ENCODE data around the gene SGMS1.
"Not testable (repeated sequence)": the region's sequence is repeated elsewhere in the genome, so short reads cannot be mapped to it uniquely, and the experiment has no call there.

Gene SGMS1

GRCh38 chr10:50528206-50528605 lies 95.5 kb downstream of the SGMS1 start:
- no peak for FAIRE-seq

DNA sequence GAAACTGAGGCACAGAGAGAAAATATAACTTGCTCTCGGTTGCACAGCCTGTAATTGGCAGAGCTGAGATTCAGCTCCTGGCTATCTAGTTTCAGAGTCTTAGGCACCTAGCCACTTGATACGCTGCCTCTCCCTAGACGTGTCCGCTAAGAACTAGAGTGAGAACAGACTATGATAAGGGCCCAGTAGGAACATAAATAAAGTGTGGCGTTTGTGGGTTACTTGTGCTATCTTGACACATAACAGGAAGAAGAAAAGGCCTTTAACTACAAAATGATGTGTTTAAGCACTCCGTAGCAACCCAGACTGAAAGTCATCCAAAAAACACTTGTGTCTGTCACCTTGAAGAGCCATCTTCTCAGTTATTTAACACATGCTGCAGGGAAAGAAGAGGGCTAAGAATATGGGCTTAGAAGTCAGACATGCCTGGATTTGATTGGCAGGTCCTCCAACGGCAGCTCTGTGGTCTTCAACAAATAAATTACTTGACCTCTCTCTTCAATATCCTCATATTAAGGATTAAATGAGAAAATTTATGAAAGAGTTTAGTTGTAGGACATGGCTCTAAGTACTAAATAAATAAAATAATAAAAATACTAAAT lies 96.2 kb downstream of the SGMS1 start:
- FAIRE-seq = no peak

DNA sequence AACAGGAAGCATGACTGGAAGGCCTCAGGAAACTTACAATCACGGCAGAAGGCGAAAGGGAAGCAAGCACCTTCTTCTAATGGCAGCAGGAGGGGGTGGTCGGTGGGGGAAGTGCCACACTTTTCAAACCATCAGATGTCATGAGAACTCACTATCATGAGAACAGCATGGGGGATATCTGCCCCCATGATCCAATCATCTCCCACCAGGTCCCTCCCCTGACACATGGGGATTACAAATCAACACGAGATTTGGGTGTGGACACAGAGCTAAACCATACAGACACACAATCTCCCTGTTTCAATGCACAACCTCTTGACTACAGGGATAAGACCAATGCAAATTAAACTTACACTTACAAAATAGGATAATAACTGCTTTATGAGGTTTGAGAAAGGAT lies 97.6 kb downstream of the SGMS1 start:
- FAIRE-seq = no peak

DNA sequence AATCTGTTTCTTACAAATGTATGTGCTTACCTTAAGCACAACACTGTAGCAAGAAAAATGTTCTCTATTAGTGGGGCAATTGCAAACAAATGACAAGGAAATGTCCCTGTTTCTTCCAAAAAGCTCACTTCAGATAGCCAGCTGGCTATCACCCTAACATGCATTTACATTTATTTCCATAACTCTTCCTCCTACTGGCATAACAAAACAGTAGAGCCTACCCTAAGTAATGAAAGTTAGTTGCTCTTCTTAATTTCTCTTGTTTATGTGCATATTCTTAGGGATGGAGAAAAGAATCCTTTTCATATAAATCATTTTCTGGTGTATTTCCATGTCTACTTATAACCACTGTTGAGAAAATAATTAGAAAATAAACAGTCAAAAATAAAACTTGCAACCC lies 100.4 kb downstream of the SGMS1 start:
- FAIRE-seq = no peak

GRCh38 chr10:50522908-50523307 lies 100.8 kb downstream of the SGMS1 start:
- no peak for FAIRE-seq

- no peak for FAIRE-seq
These were observed 103.6 kb downstream of the SGMS1 start for GRCh38 chr10:50520115-50520514.

GRCh38 chr10:50517626-50518025 lies 106.1 kb downstream of the SGMS1 start:
- no peak for FAIRE-seq

DNA sequence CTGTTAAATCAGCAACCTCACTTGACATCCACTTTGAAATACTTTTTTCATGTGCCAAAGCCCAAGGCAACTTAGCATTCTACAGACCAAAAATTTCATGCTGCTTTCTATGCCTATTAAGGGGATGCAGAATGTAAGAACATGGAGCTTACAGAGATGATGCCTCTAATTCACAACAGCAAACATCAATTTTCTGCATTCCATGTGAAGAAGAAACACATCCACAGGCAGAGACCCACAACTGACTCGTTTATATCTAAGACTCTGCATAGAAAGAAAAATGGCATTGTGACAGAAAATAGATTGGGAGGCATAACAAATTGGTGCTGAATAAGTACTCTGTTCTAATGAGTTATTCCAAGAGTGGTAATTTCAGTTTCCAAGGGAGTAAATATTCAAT lies 107.6 kb downstream of the SGMS1 start:
- no peak for FAIRE-seq

DNA sequence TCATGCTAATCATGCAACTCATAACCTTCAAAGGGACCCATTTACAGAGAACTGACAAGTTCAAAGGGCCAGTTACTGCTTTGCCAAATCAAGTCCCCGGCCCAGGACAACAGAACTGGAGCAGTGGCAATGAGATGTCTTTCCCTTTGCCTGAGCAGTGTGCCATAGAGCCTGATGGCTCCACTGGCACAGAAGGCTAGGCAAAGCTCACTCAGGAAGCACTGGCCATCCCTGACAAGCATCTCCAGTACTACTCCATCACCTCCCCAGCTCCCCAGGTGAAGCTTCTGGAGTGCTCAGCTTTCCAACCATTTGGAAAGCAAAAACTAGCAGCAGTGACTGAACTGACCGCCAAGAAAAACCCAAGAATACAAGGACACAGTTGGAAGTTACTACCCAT lies 108.3 kb downstream of the SGMS1 start:
- FAIRE-seq = no peak

GRCh38 chr10:50514995-50515394 lies 108.8 kb downstream of the SGMS1 start:
- no peak for FAIRE-seq

DNA sequence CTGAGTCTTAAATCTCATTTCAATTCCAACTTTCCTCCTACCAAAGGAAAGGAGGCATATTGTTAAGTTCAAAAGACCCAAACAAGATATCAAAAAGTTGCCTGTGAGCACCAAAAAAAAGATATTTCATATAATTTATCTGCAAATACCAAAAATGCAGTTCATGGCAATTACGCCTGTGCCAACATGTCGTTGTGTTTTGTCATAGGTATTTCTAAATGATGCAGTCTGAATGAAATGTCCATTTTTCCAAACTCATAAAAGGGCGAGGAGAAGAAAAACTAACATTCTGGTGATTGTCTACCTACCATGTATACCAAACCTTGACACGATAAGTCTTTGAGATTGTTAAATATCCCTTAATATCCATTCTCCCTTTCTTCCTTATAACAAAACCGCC lies 109.8 kb downstream of the SGMS1 start:
- no peak for FAIRE-seq

DNA sequence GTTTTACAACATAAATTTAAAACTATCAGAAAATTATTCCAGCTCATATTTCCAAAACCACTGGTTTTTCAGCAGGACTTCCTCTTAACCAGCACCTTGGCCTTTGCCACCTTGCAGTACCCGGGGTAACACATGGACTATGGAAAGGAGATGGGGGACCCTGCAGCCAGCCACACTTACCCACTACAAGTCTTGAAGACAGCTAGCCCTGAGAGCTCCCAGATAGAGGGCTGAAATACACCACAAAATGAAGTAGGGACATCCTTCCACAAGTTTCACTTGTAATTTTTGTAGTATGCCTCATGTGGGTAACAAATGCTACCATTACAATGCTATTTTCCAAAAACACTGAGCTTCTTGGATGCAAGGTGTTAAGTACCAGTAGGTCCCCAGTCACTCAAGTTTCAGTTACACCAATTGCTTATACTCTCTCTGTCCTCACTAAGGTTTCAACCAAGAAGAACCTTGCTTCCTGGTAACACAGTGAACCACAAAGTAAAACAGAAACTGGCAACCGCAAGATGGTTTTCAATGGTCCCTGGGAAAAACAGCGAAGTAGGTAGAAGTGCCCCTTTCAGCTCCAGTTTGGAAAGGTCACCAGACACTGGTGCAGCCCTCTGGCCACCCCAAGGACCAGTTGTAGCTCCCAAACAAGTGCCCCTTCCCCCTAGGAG lies 110.9 kb downstream of the SGMS1 start:
- FAIRE-seq = no peak

- no peak for FAIRE-seq
These were observed 111.6 kb downstream of the SGMS1 start for GRCh38 chr10:50512214-50512595.

DNA sequence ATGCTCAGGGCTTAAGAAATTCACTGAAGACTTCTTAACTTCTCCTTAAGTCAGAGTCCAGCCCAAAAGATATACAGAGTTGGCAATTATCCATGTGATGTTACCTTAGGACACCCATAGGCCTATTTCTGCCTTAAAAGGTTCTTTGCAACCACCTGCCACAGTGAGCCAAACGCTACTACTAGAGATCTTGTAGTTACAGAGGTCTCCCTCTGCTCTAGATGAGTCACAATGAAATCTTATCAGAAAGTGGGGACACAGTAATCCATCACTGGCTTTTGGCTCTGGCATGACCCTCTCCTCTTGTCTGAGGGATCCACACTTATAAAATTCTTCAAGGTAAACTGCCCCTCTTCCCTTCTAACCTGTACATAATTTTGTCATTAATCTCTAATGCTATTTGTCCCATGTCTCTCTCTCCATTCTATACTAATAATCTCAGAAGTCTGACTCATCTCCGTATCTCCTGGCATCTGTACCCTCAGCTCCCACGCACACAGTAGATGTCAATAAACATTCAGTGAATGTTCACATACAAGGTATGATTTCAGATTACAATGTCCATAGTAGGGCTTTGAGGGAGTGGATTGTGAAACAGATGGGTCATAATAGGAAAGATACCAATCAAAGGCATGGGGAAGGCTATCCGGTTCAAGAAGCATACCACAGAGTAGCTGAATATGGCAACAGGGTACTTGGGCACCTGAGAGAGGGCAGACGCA lies 112.1 kb downstream of the SGMS1 start:
- no peak for FAIRE-seq

- FAIRE-seq = no peak
These were observed 113.0 kb downstream of the SGMS1 start for GRCh38 chr10:50510517-50511473.

DNA sequence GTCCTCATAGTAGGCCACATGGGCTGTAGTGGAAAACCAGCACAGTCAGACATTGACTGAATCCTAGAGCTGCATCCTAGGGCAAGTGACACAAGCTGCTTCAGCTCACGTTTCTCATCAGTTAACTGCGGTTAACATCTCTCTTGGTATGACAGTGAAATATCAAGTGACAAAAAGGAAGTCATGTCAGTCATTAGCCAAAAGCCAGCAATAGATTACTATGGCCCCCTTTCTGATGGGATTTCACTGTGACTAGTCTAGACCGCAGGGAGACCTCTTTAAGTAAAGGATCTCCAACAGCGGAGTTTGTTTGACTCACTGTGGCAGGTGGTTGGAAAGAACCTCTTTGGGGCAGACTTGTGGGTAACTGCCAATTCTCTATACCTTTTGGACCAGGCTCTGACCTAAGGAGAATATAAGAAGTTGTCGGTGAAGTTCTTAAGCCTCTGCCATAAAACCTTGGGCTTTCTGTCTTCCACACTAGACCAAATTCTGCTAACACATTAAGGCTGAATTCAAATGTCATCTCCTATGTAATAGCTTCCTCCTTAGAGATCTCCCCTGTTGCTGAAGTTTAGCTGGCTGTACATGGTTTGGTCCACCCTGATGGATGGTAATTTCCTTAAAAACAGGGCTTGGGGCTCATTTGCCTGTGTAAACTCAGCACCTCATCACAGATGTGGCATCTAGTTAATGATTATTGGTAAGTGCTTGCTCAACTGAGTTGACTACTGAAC lies 115.3 kb downstream of the SGMS1 start:
- FAIRE-seq = no peak

- no peak for FAIRE-seq
These were observed 116.7 kb downstream of the SGMS1 start for GRCh38 chr10:50506861-50507573.

DNA sequence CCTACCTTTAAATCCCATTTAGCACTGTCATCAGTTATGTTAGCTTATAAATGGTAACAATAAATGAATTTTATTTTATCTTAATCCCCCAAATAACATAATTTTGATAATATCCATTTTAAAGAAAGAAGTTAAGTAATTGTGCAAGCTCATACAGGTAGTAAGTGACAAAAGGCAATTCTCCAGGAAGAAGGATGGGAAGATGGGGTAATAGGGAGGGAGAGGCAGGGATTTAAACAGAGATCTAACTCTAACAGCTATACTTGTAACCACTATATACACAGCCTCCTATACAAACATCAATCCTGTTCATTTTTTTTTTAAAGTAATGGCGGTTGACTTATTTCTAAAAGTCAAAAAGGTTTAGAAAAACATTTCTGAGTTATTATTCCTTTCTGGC lies 119.4 kb downstream of the SGMS1 start:
- no peak for FAIRE-seq

DNA sequence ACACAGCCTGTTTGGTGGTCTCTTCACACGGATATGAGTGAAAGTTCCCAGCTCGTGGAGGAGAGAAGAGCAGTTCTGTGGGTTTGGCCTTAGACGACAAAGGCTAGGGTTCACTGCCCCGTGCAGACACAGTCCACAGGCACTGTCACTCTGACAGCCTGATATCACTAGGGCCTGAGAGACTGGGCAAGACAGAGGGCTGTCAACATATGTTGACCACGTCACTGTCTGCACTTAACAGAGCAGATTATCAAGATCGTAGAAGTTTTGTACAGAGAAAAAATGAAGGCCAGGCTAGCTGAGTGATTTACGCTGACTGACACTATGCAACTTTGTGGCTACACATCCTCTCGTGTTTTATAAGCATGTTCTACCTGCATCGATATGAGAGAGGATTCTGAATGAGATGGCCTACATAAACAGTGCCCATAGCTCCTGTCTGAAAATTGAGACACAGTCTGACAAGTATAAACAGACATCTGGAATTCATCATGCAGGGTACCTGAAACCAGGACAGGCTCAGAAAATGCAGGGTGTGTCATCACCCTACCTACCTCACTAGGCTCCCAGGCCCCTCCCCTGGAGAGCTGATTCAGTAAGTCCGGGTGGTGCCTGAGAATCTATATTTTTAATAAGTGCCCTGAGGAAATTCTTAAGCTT lies 120.0 kb downstream of the SGMS1 start:
- FAIRE-seq = no peak

DNA sequence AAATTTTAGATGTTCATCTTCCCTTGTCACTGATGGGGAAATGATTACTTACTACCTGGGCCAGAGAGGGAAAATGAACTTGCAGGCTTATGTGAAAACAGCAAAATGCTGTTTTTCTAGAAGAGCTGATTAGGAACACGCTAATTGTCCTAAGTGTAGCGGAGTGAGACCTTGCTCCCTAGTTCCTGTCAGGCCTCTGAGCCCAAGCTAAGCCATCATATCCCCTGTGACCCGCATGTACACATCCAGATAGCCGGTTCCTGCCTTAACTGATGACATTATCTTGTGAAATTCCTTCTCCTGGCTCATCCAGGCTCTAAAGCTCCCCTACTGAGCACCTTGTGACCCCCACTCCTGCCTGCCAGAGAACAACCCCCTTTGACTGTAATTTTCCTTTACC lies 120.6 kb downstream of the SGMS1 start:
- not testable (repeated sequence) for FAIRE-seq

DNA sequence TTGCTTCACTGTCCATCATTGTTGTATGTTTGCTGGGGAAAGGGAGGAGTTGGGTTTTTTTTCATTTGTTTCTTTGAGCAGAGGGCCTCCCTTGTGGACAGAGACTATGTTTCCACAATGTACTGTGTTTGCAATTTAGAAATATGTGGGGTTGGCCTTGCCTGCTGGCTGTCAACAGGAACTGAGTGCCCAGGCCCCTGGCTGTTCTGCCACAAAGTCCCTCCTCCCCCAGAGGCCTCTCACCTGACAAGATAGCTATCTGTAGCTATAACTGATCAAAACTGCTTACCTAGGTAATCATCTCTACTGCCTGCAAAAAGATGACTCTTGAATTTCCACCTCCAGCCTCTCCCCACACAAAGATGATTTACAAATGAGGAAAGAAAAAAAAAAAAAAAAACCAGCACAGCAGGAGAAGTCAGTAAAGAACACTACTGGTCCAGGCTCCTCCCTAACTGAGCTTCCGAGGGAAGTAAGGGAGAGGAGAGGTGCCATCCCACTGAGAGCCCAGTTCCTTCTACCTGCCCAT lies 121.8 kb downstream of the SGMS1 start:
- no peak for FAIRE-seq
